ENCODE data around the gene NOL8. TPM values are rescaled to one million over a fixed set of nuclear protein-coding genes. Genes with fewer than 3 reads are reported as not detected.

Gene NOL8
- 14.7 and 20.8 TPM in 2 replicates for total RNA-seq (ENCODE audit: low replicate concordance)

DNA sequence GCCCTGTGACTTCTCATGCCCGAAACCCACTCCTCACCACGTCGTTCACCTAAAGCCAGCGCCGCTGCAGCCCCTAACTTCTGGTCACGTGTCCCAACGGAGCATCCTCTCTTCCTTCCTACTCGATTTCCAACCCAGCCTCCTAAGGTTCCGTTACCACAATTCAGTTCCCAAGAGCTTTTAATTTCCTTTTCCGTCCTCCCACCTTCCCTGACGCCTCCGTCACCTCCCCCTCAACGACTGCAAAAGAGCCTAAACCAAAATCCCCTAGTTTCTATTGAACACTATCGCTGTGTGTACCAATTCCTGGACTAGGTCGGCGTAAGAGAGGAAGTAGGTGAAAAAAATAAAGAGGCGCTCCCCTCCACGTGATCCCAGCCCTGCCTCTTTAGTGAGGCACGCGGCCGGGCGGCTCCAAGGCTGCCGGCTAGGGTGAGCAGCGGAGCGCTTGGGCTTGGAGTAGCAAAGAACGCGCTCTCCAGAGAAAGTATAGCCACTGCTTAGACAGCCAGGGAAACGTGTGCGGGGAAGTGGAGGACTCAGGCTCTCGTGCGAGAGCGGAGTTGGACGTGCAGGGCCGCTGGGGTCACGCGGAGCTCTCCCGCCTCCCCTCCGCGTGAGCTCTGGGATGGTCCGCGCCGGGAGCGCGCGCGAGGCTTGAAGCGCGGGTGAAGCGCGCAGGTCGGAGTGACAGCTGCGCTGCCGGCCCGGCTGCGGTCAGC, at the start of gene NOL8, which contains the start of gene CENPP:
Gene NOL8, minus strand, starts transcription at position 82 of the 722 bp plus-strand sequence. CDS start 1,189 bp downstream, outside the sequence.
Gene CENPP, plus strand, starts transcription at position 685 of the 722 bp plus-strand sequence.

DNA sequence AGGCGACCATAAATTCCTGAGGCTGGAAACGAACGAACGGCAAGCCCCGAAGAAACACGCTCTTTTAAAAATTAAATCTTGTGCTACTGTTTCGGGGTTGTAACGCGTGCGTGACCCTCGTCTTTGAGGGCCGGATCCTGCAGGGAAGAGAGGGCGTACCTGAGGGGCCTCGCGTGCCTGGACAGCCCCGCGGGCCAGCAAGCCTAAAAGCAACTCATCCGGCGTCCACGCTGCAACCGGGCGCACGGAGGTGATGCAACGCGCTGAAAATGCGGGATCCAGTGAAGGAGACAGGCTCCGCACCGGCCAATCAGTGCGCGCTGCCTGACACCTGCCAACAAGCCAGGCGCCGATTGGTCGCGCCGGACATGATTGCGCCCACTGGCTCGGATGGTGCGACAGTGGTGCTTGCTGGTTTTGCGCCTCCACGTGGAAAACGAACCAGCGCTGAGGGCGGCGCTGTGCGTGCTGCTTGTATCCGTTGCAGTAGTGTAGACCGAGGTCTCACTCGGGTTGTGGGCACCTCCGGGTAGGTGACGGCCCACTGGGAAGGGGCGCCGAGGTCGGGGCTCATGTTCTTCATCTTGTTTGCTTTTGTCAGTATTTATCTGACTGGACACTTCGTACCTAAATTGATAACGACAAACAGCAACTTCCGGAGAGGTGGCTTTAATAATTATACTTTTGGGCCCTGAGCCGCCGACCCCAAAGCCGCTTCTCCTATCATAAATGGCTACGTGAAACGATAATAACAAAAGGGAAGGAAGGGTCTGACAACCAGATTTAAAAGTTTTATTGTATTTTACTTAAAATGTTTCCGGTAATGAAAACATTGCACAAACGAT, 31.5 kb downstream of the NOL8 start, which contains the start of gene IARS1:
Gene IARS1, minus strand, starts transcription at position 246 of the 845 bp plus-strand sequence. CDS start 4,278 bp downstream, outside the sequence.

Other genes with a start within 250 kb of the NOL8 start
- gene SPTLC1, start 209.9 kb downstream of the NOL8 start, total RNA-seq (ENCODE audit: low replicate concordance): 79.5 and 128 TPM in 2 replicates
- 340 and 354 TPM in 2 replicates for gene IARS1, start 31.7 kb downstream of the NOL8 start, total RNA-seq (ENCODE audit: low replicate concordance)
- 0.47 and 1.6 TPM in 2 replicates for gene CENPP, start 603 bp upstream of the NOL8 start, total RNA-seq (ENCODE audit: low replicate concordance)
- 0.90 and 2.1 TPM in 2 replicates for gene OGN, start 79.2 kb upstream of the NOL8 start, total RNA-seq (ENCODE audit: low replicate concordance)
- gene OMD, start 99.1 kb upstream of the NOL8 start, total RNA-seq (ENCODE audit: low replicate concordance): 0.23 and 1.9 TPM in 2 replicates
- 12.5 and 13.0 TPM in 2 replicates for gene ASPN, start 157.2 kb upstream of the NOL8 start, total RNA-seq (ENCODE audit: low replicate concordance)
- gene ECM2, start 210.6 kb upstream of the NOL8 start, total RNA-seq (ENCODE audit: low replicate concordance): 4.4 and 17.3 TPM in 2 replicates